Epithelial cell of prostate (primary cell): ENCODE measurements around the gene HACD3.
"Not testable (repeated sequence)": the region's sequence is repeated elsewhere in the genome, so short reads cannot be mapped to it uniquely, and the experiment has no call there.

Source experiments
- DNase-seq: peaks from one replicate; pipeline ENCODE4 v3.0.0-alpha.2; 2011; ENCODE audit warnings: low read depth, low spot score
- H3K27ac ChIP-seq: fragments of 450-650 bp; 2 replicates; pipeline ENCODE4 v1.5.1; 2017; ENCODE audit warnings: mild to moderate bottlenecking

HACD3 gene

GRCh38 chr15:65547841-65548240 is 17.6 kb downstream of the HACD3 start:
- H3K27ac ChIP-seq, result no peak overlapping the region
- no peak for DNase-seq

GRCh38 chr15:65549288-65549687 is 19.0 kb downstream of the HACD3 start:
- not testable (repeated sequence) for H3K27ac ChIP-seq, DNase-seq

GRCh38 chr15:65550681-65551098 is 20.4 kb downstream of the HACD3 start:
- no peak for DNase-seq
- H3K27ac ChIP-seq, result no peak overlapping the region

- H3K27ac ChIP-seq, result no peak overlapping the region
- DNase-seq, result no peak
These were observed 20.9 kb downstream of the HACD3 start for GRCh38 chr15:65551183-65551582.

- not testable (repeated sequence) for DNase-seq, H3K27ac ChIP-seq
These were observed 22.6 kb downstream of the HACD3 start for GRCh38 chr15:65552851-65553250.

- DNase-seq, result no peak
- H3K27ac ChIP-seq, result no peak overlapping the region
These were observed 23.4 kb downstream of the HACD3 start for GRCh38 chr15:65553691-65554090.

GRCh38 chr15:65556622-65557021 is 26.4 kb downstream of the HACD3 start:
- no peak for DNase-seq

GRCh38 chr15:65558336-65558735 is 28.1 kb downstream of the HACD3 start:
- DNase-seq, result no peak

More at GRCh38 chr15:65556622-65557021, 26.4 kb downstream of the HACD3 start:
- H3K27ac ChIP-seq, result no peak overlapping the region

GRCh38 chr15:65558997-65559760 is 28.9 kb downstream of the HACD3 start:
- no peak for DNase-seq
- no peak overlapping the region for H3K27ac ChIP-seq

More at GRCh38 chr15:65558336-65558735, 28.1 kb downstream of the HACD3 start:
- no peak overlapping the region for H3K27ac ChIP-seq

- no peak overlapping the region for H3K27ac ChIP-seq
- DNase-seq, result no peak
These were observed 29.7 kb downstream of the HACD3 start for GRCh38 chr15:65559941-65560340.

GRCh38 chr15:65561934-65562333 is 31.7 kb downstream of the HACD3 start:
- DNase-seq, result peak; percentile 27
- peak overlapping the region; percentile 44 for H3K27ac ChIP-seq

GRCh38 chr15:65569728-65570127 is 39.5 kb downstream of the HACD3 start:
- DNase-seq, result no peak
- no peak overlapping the region for H3K27ac ChIP-seq

- no peak overlapping the region for H3K27ac ChIP-seq
- DNase-seq, result no peak
These were observed 41.7 kb downstream of the HACD3 start for GRCh38 chr15:65571971-65572370.

- H3K27ac ChIP-seq, result no peak overlapping the region
- DNase-seq, result no peak
These were observed 46.4 kb downstream of the HACD3 start for GRCh38 chr15:65576664-65577063.

GRCh38 chr15:65577129-65577996 is 47.1 kb downstream of the HACD3 start:
- no peak for DNase-seq
- no peak overlapping the region for H3K27ac ChIP-seq

GRCh38 chr15:65578904-65579728 is 48.9 kb downstream of the HACD3 start:
- DNase-seq, result no peak
- no peak overlapping the region for H3K27ac ChIP-seq

GRCh38 chr15:65579762-65580161 is 49.5 kb downstream of the HACD3 start:
- no peak for DNase-seq
- no peak overlapping the region for H3K27ac ChIP-seq

GRCh38 chr15:65580287-65580686 is 50.0 kb downstream of the HACD3 start:
- H3K27ac ChIP-seq, result no peak overlapping the region
- no peak for DNase-seq

- no peak overlapping the region for H3K27ac ChIP-seq
- no peak for DNase-seq
These were observed 53.4 kb downstream of the HACD3 start for GRCh38 chr15:65583701-65584100.

GRCh38 chr15:65584241-65584640 is 54.0 kb downstream of the HACD3 start:
- no peak overlapping the region for H3K27ac ChIP-seq
- DNase-seq, result no peak
